CD4-positive, alpha-beta T cell treated with Interleukin-4 for 1 hour (primary cell): ENCODE data around the gene S100A5.
"Not testable (repeated sequence)": the region's sequence is repeated elsewhere in the genome, so short reads cannot be mapped to it uniquely, and the experiment has no call there.

Experiments used
- DNase-seq, 2 donors: peaks; one replicate each; pipeline ENCODE4 v3.0.0-alpha.2; 2020 to 2022

S100A5 gene

GRCh38 chr1:153532769-153533599 lies 7.8 kb downstream of the S100A5 start:
- peak; percentile 75 to 81 for DNase-seq

GRCh38 chr1:153532181-153532580 lies 8.6 kb downstream of the S100A5 start:
- peak in 1 of 2 donors; percentile 63 for DNase-seq

- no peak for DNase-seq
Measured at GRCh38 chr1:153531638-153532037, 9.1 kb downstream of the S100A5 start.

- DNase-seq, result no peak
Measured at GRCh38 chr1:153527683-153528040, 13.1 kb downstream of the S100A5 start.

- no peak for DNase-seq
Measured at GRCh38 chr1:153527023-153527682, 13.6 kb downstream of the S100A5 start.

GRCh38 chr1:153526132-153526543 lies 14.6 kb downstream of the S100A5 start:
- no peak for DNase-seq

- no peak for DNase-seq
Measured at GRCh38 chr1:153525088-153525728, 15.5 kb downstream of the S100A5 start.

GRCh38 chr1:153522353-153523048 lies 18.2 kb downstream of the S100A5 start:
- DNase-seq, result not testable (repeated sequence)

- DNase-seq, result not testable (repeated sequence)
Measured at GRCh38 chr1:153521808-153522207, 18.9 kb downstream of the S100A5 start.

- DNase-seq, result no peak
Measured at GRCh38 chr1:153520818-153521476, 19.8 kb downstream of the S100A5 start.

- not testable (repeated sequence) for DNase-seq
Measured at GRCh38 chr1:153520137-153520691, 20.5 kb downstream of the S100A5 start.

- DNase-seq, result no peak
Measured at GRCh38 chr1:153519242-153519641, 21.5 kb downstream of the S100A5 start.

- DNase-seq, result peak in 1 of 2 donors; percentile 30
Measured at GRCh38 chr1:153515504-153516394, 25.0 kb downstream of the S100A5 start.

- no peak for DNase-seq
Measured at GRCh38 chr1:153513666-153514065, 27.1 kb downstream of the S100A5 start.

- no peak for DNase-seq
Measured at GRCh38 chr1:153513023-153513422, 27.7 kb downstream of the S100A5 start.

- DNase-seq, result peak; percentile 79 to 80
Measured at GRCh38 chr1:153510984-153511410, 29.7 kb downstream of the S100A5 start.

GRCh38 chr1:153509729-153510354 lies 30.9 kb downstream of the S100A5 start:
- DNase-seq, result peak; percentile 45 to 68

GRCh38 chr1:153509036-153509435 lies 31.7 kb downstream of the S100A5 start:
- no peak for DNase-seq

- no peak for DNase-seq
Measured at GRCh38 chr1:153507926-153508583, 32.7 kb downstream of the S100A5 start.

GRCh38 chr1:153506831-153507413 lies 33.8 kb downstream of the S100A5 start:
- no peak for DNase-seq
